Keratinocyte (primary cell): Measurements from ENCODE around the gene MUC2. TPM values are rescaled to one million over a fixed set of nuclear protein-coding genes. Genes with fewer than 3 reads are reported as not detected.

ENCODE experiments used
- DNase-seq: peaks from one replicate; pipeline ENCODE4 v3.0.0-alpha.2; 2011; ENCODE audit warnings: low read depth, missing footprints, low spot score
- FAIRE-seq: peaks from 2 replicates; lab custom pipeline; 2011; peaks lifted over from hg19 to GRCh38; lab: Jason Lieb, UNC
- H2AFZ ChIP-seq: 2 replicates; pipeline ENCODE4 v1.6.0; 2012; ENCODE audit warnings: low read length, control low read depth, inconsistent platforms; ENCODE audit not compliant: control insufficient read depth
- H3K27ac ChIP-seq: 2 replicates; pipeline ENCODE4 v1.5.1; 2011; ENCODE audit warnings: low read length; ENCODE audit not compliant: control insufficient read depth, insufficient read depth
- H3K27me3 ChIP-seq: 3 replicates; pipeline ENCODE4 v1.6.0; 2011; ENCODE audit warnings: low read length; ENCODE audit not compliant: control insufficient read depth, insufficient read depth; ENCODE audit errors: extremely low read depth
- H3K36me3 ChIP-seq, 2 experiments: 2 replicates in 1 of 2; 3 replicates in 1 of 2; pipeline ENCODE4 v1.5.1; 2011; ENCODE audit warnings: low read length in 2 of 2, mild to moderate bottlenecking in 1 of 2; ENCODE audit not compliant: control insufficient read depth in 2 of 2, insufficient read depth in 2 of 2; ENCODE audit errors: extremely low read depth in 1 of 2
- H3K4me1 ChIP-seq: 3 replicates; pipeline ENCODE4 v1.5.1; 2011; ENCODE audit warnings: low read length; ENCODE audit not compliant: control insufficient read depth, insufficient read depth; ENCODE audit errors: extremely low read depth
- H3K4me2 ChIP-seq: 3 replicates; pipeline ENCODE4 v1.6.0; 2011; ENCODE audit warnings: low read depth, low read length; ENCODE audit not compliant: control insufficient read depth, insufficient read depth; ENCODE audit errors: extremely low read depth
- H3K4me3 ChIP-seq, 3 experiments: fragments of 200-600 bp in 1 of 3; sonication (generic) in 1 of 3; 2 replicates in 2 of 3; 3 replicates in 1 of 3; pipeline ENCODE4 v1.5.1; 2011 to 2016; ENCODE audit warnings: low read length in 3 of 3, mild to moderate bottlenecking in 3 of 3, control low read depth in 2 of 3, inconsistent platforms in 1 of 3, low read depth in 1 of 3, mixed read lengths in 1 of 3, mixed run types in 1 of 3, moderate library complexity in 1 of 3; ENCODE audit not compliant: control insufficient read depth in 2 of 3, insufficient read depth in 2 of 3; ENCODE audit errors: extremely low read depth in 1 of 3
- H3K79me2 ChIP-seq: 2 replicates; pipeline ENCODE4 v1.6.0; 2012; ENCODE audit warnings: low read length; ENCODE audit not compliant: control insufficient read depth, insufficient read depth
- H3K9ac ChIP-seq: 3 replicates; pipeline ENCODE4 v1.6.0; 2011; ENCODE audit warnings: low read length; ENCODE audit not compliant: control insufficient read depth, insufficient read depth; ENCODE audit errors: extremely low read depth
- H3K9me1 ChIP-seq: 3 replicates; pipeline ENCODE4 v1.6.0; 2011; ENCODE audit warnings: low read length; ENCODE audit not compliant: control insufficient read depth, insufficient read depth; ENCODE audit errors: extremely low read depth
- H3K9me3 ChIP-seq: 2 replicates; pipeline ENCODE4 v1.5.1; 2012; ENCODE audit warnings: low read depth, low read length; ENCODE audit not compliant: control insufficient read depth
- H4K20me1 ChIP-seq: 3 replicates; pipeline ENCODE4 v1.6.0; 2011; ENCODE audit warnings: low read length; ENCODE audit not compliant: control insufficient read depth, insufficient read depth; ENCODE audit errors: extremely low read depth
- EZH2 ChIP-seq: IDR thresholded peaks from one replicate; pipeline ENCODE4 v1.6.1; 2012; ENCODE audit warnings: inconsistent platforms, mild to moderate bottlenecking, low read length, moderate library complexity
- dilution Hi-C: fragments of 300-500 bp; cut with MboI; formaldehyde crosslinking; loops from one replicate; pipeline ENCODE4 v1.7.0; 2020; ENCODE audit warnings: low sequenced_read_pairs; ENCODE audit not compliant: extremely low pct_ligation_motif_present
- polyA plus RNA-seq, 5 experiments: library from polyadenylated mRNA; depleted of rRNA in 3 of 5; stranded (reverse) in 3 of 5; stranded (forward) in 1 of 5; unstranded in 1 of 5; fragments of >200 nt; gene quantifications; 1 replicate in 1 of 5; 2 replicates in 3 of 5; 3 replicates in 1 of 5; pipeline versions ENCODE4 v1.2.1 to v1.2.3, GENCODE V29; 2011 to 2012; ENCODE audit warnings: missing spikeins in 2 of 5, low read depth in 1 of 5, low replicate concordance in 1 of 5
- TF ChIP-seq, protein P1 (sequence below), 3 experiments: IDR thresholded peaks in 1 of 3; conservative IDR thresholded peaks in 1 of 3; optimal IDR thresholded peaks in 1 of 3; 2 replicates in 2 of 3; 3 replicates in 1 of 3; pipeline versions ENCODE3 to v1.5.1; 2011; ENCODE audit warnings: low read length in 3 of 3, mild to moderate bottlenecking in 3 of 3, moderate library complexity in 2 of 3, control low read depth in 1 of 3, inconsistent platforms in 1 of 3; ENCODE audit not compliant: insufficient read depth in 2 of 3; ENCODE audit errors: extremely low read depth in 1 of 3

MUC2 gene
- polyA plus RNA-seq, 1 donor (not counting 4 experiments of a cell fraction or from before 2014, with no cell fraction given), result not detected

GRCh38 chr11:1106387-1106786, 31.7 kb downstream of the MUC2 start:
- Histone ChIP-seq H4K20me1 (no peaks in the 10 kb centered on the region), H3K36me3 (no peaks in the 10 kb centered on the region), H3K79me2 (no peaks in the 10 kb centered on the region), H3K9ac (no peak overlapping the region), H3K27ac (no peak overlapping the region), H3K9me1 (no peaks in the 10 kb centered on the region), H3K4me3 (no peak overlapping the region), H3K4me1 (no peaks in the 10 kb centered on the region), H2AFZ (no peak overlapping the region), H3K4me2 (no peak overlapping the region), H3K27me3 (peaks cover 4% of the 10 kb centered on the region), H3K9me3 (peaks cover 10% of the 10 kb centered on the region)
- FAIRE-seq (no peak), DNase-seq (no peak)
- dilution Hi-C loops, result no loop called here
- TF ChIP-seq EZH2, result no peak
- TF ChIP-seq, protein P1, sequence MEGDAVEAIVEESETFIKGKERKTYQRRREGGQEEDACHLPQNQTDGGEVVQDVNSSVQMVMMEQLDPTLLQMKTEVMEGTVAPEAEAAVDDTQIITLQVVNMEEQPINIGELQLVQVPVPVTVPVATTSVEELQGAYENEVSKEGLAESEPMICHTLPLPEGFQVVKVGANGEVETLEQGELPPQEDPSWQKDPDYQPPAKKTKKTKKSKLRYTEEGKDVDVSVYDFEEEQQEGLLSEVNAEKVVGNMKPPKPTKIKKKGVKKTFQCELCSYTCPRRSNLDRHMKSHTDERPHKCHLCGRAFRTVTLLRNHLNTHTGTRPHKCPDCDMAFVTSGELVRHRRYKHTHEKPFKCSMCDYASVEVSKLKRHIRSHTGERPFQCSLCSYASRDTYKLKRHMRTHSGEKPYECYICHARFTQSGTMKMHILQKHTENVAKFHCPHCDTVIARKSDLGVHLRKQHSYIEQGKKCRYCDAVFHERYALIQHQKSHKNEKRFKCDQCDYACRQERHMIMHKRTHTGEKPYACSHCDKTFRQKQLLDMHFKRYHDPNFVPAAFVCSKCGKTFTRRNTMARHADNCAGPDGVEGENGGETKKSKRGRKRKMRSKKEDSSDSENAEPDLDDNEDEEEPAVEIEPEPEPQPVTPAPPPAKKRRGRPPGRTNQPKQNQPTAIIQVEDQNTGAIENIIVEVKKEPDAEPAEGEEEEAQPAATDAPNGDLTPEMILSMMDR (optimal IDR thresholded peaks at IDR 0.05 in 1 of 3, IDR thresholded peaks at IDR 0.05 in 1 of 3, conservative IDR thresholded peaks at IDR 0.05 in 1 of 3; ENCODE audit: extremely low read depth in 1 of 3, insufficient read depth in 2 of 3, low read length in 3 of 3), result no peak

- FAIRE-seq (no peak), DNase-seq (no peak)
- dilution Hi-C loops, result no loop called here
- no peaks in the 10 kb centered on the region for H3K9me1 ChIP-seq
- H3K4me3 ChIP-seq, result no peak overlapping the region
- TF ChIP-seq, protein P1 (optimal IDR thresholded peaks at IDR 0.05 in 1 of 3, IDR thresholded peaks at IDR 0.05 in 1 of 3, conservative IDR thresholded peaks at IDR 0.05 in 1 of 3; ENCODE audit: extremely low read depth in 1 of 3, insufficient read depth in 2 of 3, low read length in 3 of 3), result no peak
- TF ChIP-seq EZH2, result no peak
- peaks cover 4% of the 10 kb centered on the region for H3K27me3 ChIP-seq
- no peaks in the 10 kb centered on the region for H3K79me2 ChIP-seq
- H4K20me1 ChIP-seq, result no peaks in the 10 kb centered on the region
- no peaks in the 10 kb centered on the region for H3K4me1 ChIP-seq
- H3K27ac ChIP-seq, result no peak overlapping the region
- H2AFZ ChIP-seq, result no peak overlapping the region
- no peaks in the 10 kb centered on the region for H3K36me3 ChIP-seq
- no peak overlapping the region for H3K9ac ChIP-seq
- H3K4me2 ChIP-seq, result no peak overlapping the region
- H3K9me3 ChIP-seq, result peaks cover 4% of the 10 kb centered on the region
These were observed 32.9 kb downstream of the MUC2 start for GRCh38 chr11:1107316-1108245.
